Raji (cell line): Measurements from ENCODE around the gene ZBTB49.

ENCODE experiments used
- POLR2A ChIP-seq: IDR thresholded peaks from 2 replicates; pipeline ENCODE4 v1.6.1; 2011; ENCODE audit warnings: low read depth, low read length, control low read depth; ENCODE audit not compliant: insufficient read depth

ZBTB49 gene

DNA sequence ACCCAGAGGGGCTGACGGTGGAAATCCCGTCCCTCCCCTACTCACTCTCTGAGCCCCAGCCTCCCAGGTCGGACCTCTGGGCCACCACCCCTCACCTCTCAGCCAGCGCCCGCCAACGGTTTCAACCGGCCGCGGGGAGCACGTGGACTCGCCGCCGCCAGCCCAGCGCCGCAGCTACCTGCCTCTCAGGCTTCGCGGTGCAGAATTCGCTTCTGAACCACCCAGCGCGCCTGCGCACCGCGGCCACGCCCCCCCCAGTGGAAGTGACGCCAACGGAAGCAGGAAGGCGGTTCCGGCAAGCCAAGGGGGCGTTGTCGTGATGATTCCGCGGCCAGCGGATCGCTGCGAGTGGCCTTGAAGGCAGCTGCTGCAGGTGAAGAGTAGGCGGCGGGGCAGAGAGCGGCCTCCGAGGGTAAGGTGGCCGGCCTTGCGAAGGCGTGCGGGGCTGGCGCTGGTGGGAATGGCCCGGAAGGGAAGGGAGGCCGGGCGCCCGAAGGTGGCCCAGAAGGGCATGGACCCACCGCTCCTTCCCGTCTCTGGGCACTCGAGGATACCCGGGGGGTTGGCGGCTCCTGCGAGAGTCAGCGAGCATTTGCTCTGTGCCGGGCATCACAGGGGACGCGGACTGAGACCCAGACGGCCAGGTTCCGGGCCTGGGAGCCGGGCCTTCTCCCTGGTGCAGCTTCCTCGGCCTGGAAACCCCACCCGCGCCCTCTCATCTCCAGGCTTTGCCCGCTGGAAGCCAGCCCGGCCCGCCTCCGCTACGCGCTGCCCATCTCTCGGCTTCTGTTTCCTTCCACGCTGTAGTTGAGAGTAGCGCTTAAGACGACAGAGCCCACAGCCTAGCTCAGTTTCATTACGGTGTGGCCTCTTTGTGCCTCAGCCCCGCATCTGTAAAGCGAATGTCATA, at the start of gene ZBTB49, which contains the start of gene LYAR:
Gene ZBTB49, plus strand, starts transcription at position 311 of the 910 bp plus-strand sequence. CDS start 9,695 bp downstream, outside the sequence.
Gene LYAR, minus strand, starts transcription at position 214 of the 910 bp plus-strand sequence. CDS start 6,412 bp downstream, outside the sequence.
- peak; percentile 97 for TF ChIP-seq POLR2A

GRCh38 chr4:4245172-4245571, 44.9 kb upstream of the ZBTB49 start:
- no peak for TF ChIP-seq POLR2A

DNA sequence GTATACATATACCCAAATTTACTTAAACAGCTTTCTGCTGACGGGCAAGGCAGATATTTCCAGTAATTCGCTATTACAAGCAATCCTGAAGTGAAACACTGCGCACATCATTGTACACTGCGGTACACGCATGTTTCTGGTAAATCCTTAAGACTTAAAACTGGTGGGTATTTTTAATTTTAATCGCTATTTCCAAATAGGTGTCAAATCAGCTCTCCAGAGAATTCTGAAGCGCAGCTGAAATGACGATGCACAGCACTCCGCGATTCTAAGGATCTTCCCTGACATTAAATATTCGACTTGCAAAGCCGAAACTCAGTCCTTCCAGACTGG, 42.4 kb upstream of the ZBTB49 start:
- no peak for TF ChIP-seq POLR2A

DNA sequence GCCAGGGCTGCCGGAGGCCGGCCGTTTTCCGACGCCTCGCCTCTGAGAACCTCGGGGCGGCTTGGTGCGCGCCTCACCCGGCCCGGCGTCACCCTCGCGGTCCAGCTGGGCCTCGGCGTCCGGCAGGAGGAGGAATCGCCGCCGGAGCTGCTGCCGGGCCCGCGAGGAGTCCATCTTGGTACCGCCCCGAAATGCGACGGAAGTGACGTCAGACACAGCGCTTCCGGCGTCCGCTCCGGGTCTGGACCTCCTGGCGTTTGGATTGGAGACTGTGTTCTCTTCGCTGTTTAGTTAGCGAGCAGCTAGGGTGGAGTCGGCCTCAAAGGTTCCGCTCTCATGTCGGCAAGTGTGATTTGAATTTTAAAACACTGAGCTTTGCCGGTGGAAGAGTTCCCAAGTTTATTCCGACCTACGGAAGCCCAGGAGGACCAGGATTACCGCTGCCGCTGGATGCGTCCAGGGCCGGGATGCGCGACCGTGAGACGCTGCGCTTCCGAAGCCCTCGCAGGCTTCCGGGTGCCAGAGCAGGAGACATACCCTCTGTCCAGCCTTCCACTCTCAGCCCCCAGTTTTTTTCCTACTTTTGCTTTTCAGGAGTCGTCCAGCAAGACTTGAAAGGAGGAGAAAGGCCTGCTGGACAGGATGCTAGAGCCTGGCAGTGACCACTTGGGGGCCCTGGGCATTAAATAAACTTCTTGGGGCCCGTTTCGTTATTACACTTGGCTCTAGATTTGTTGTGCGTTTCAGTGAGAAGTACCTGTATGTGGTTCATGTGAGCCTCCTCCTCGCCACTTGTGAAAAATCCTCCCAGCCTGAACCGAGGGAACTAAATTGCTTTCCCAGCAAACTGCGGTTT, 41.8 kb upstream of the ZBTB49 start, which contains the start of gene TMEM128:
Gene TMEM128, minus strand, starts transcription at position 195 of the 856 bp plus-strand sequence. Its CDS starts 21 bp downstream, at position 174.
- TF ChIP-seq POLR2A, result peak; percentile 96

- no peak for TF ChIP-seq POLR2A
Measured at GRCh38 chr4:4248885-4249203, 41.2 kb upstream of the ZBTB49 start.

GRCh38 chr4:4249866-4250265, 40.2 kb upstream of the ZBTB49 start:
- TF ChIP-seq POLR2A, result no peak

DNA sequence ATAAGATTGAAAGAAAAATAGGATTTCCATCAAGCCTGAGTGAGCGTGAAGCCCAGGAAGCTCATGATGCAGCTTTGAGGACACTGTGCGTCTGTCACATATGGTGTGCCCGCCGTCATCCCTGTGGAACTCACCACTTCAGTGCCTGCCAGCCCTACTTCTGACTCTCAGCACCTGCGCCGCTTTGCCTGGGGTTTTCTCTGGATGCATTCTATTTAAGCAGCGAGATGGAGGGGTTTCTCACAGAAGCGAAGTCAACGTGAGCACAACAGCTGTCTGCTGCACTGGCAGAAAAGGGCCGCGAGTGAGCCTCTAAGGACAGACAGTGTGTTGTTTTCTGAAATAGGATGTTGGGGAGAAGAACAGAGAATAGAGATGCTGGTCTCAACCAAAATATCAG, 35.9 kb upstream of the ZBTB49 start:
- no peak for TF ChIP-seq POLR2A

- TF ChIP-seq POLR2A, result no peak
Measured at GRCh38 chr4:4254666-4255065, 35.4 kb upstream of the ZBTB49 start.

DNA sequence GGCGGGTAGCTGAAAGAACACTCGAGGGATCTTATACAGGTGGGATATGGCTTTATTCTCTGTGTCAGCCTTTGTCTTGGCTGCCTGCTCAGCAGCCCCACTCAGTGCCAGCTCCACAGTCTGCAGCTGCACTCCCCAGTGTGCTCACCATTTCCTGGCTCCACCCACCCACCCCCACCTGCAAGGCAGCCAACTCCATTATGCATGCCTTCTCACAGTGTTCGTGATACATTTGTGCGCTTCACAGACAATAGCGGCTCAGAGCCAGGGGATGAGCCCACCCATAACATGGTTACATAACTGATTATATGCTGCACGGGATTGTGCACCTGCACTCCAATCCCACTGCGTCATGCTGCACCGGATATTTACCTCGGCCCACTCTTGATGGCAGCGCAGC, 33.3 kb upstream of the ZBTB49 start:
- no peak for TF ChIP-seq POLR2A

DNA sequence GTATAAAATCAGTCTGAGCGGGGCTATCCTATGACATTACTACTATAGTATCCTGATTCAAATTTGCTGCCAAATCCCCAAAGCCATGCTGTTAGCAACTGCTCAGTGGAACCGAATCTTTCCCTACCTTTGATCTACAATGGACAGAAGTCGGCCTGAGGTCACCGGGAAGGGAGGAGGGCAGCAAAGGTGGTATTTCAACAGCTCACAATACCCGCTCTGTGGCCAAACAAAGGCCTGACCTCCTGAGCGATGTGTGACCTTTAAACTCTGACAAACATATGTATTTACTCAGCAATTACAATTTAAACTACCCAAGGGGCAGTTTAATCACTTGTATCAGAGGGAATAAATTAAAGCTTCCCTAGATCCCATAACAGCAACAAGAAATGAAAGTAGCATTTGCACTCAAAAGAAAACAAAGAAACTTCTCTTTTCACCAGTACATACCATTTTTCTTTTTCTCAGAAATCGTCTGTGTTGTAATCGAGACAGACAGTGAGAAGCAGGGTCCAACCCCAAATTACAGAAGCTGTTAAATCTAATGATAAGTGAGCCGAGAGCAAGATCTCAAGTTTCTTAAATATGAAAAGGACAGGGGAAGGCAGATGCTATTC, 30.5 kb upstream of the ZBTB49 start:
- TF ChIP-seq POLR2A, result no peak

DNA sequence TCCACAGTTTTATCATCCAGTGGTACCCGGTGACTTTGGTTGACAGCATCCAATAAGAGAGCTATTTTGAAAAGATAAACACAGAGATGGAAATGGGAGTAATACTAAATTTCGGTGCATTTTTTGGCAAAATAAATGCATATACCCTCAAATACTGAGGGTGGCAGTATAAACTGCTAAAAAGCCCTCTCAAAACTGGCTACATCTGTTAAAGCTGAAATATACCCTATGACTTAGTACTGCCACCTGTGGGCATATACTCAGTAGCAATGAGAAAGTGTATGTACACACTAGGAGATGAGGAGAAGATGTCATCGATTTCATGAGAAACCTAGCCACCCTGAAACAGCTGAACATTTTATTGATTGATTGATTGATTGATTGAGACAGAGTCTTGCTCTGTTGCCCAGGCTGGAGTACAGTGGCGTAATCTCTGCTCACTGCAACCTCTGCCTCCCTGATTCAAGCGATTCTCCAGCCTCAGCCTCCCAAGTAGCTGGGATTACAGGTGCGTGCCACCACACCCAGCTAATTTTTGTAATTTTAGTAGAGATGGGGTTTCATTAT, 29.8 kb upstream of the ZBTB49 start:
- no peak for TF ChIP-seq POLR2A

DNA sequence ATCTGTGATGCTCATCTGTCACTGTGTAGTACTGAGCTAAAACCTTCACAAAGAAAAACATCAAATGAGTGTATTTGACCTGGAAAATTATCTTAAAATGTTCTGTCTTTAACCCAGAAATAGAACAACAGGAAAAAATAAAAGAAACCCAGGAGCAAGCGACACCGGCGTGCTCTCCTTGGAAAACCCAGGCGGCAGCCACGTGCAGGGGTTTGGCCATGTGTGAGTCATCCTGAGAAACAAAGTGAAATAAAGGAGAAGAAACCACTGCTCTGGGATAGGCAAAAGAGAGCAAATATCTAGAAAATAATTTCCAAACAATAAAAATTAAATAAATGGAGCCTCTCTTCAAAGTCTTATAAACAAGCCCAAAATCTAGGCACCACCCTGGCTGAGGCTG, 22.1 kb upstream of the ZBTB49 start:
- no peak for TF ChIP-seq POLR2A

DNA sequence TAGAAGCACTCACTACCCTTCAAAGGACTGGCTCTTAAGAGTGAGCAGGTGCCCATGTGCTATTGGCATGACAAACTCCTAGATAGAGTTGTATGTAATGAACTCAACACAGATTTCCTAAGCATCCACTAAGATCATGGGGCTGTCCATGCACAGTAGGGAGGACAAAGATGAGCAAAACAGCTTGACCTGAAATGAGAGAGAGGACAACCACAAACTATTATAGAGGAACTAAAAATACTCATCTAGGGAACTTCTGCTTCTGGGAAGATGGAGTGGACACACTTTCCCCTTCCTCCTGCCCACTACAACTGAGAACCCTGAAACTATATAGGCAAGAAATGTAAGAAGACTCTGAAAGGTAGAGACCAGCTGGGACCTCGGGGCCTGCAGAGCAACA, 21.3 kb upstream of the ZBTB49 start:
- no peak for TF ChIP-seq POLR2A

- TF ChIP-seq POLR2A, result no peak
Measured at GRCh38 chr4:4269331-4269731, 20.7 kb upstream of the ZBTB49 start.

DNA sequence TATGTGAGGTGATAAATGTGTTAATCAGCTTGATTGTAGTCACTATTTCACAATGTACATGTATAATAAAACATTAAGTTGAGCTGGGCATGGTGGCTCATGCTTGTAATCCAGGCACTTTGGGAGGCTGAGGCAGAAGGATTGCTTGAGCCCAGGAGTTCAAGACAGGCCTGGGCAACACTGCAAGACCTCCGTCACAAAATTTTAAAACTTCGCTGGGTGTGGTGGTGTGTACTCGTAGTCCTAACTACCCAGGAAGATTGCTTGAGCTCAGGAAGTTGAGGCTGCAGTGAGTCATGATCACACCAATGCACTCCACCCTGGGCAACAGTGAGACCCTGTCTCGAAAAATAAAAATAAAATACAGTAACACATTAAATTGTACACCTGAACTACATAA, 20.2 kb upstream of the ZBTB49 start:
- no peak for TF ChIP-seq POLR2A
